Fibroblast of villous mesenchyme (primary cell): ENCODE measurements around the gene ADGRB3. TPM values are rescaled to one million over a fixed set of nuclear protein-coding genes. Genes with fewer than 3 reads are reported as not detected.

ENCODE experiments used
- DNase-seq: peaks from one replicate; pipeline ENCODE4 v3.0.0-alpha.2; 2010; ENCODE audit warnings: low read depth
- H3K4me3 ChIP-seq: 2 replicates; pipeline ENCODE4 v1.5.1; 2011; ENCODE audit warnings: low read depth, mild to moderate bottlenecking, low read length
- total RNA-seq: library from RNA; depleted of rRNA; stranded (reverse); fragments of >200 nt; gene quantifications from 2 replicates; pipeline ENCODE4 v1.2.3, GENCODE V29; 2012
- TF ChIP-seq, protein P1 (sequence below): IDR thresholded peaks from 2 replicates; pipeline ENCODE4 v1.5.1; 2012; ENCODE audit warnings: low read depth, mild to moderate bottlenecking, low read length; ENCODE audit not compliant: insufficient read depth

ADGRB3 gene
- total RNA-seq, 1 donor = under 0.01 TPM

DNA sequence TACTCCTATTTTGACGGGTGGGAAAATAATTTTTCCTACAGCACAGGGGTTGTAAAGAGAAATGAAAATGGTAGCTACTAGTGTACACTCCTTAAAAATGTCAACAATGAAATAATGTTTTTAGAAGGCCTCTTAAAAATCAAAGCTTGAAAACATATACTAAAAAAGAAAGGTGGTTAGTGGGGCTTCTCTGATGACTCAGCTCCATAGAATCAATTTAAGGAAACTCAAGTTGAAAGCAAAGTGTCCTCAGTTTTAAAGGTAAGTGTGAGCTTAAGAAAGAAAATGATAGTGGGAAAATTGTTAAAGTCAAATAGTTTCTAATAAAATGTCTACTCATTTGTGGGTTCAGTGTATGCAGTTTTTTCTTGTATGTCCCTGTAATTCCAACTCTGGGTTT is 58.2 kb downstream of the ADGRB3 start:
- no peak overlapping the region for H3K4me3 ChIP-seq
- TF ChIP-seq, protein P1, sequence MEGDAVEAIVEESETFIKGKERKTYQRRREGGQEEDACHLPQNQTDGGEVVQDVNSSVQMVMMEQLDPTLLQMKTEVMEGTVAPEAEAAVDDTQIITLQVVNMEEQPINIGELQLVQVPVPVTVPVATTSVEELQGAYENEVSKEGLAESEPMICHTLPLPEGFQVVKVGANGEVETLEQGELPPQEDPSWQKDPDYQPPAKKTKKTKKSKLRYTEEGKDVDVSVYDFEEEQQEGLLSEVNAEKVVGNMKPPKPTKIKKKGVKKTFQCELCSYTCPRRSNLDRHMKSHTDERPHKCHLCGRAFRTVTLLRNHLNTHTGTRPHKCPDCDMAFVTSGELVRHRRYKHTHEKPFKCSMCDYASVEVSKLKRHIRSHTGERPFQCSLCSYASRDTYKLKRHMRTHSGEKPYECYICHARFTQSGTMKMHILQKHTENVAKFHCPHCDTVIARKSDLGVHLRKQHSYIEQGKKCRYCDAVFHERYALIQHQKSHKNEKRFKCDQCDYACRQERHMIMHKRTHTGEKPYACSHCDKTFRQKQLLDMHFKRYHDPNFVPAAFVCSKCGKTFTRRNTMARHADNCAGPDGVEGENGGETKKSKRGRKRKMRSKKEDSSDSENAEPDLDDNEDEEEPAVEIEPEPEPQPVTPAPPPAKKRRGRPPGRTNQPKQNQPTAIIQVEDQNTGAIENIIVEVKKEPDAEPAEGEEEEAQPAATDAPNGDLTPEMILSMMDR = no peak
- DNase-seq = no peak

DNA sequence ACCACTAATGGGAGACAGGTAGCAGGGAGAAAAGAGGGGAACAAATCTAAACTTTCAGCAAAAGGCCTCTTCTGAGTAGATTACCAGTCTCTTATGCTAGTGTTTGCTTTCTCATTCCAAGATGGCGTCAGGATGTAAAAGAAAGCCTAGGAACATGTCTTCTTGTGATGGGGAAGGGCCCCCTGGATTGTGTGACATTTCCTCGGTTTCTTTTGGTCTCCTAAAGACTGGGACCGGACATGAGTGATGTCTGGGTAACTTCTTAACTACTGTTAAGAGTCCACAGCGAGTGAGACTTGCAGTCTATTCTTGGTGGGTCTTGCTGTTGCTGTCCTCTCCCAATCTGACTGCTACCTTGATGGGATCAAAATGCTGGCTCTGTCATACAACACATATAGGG is 60.3 kb downstream of the ADGRB3 start:
- TF ChIP-seq, protein P1 = no peak
- no peak overlapping the region for H3K4me3 ChIP-seq
- DNase-seq = no peak

DNA sequence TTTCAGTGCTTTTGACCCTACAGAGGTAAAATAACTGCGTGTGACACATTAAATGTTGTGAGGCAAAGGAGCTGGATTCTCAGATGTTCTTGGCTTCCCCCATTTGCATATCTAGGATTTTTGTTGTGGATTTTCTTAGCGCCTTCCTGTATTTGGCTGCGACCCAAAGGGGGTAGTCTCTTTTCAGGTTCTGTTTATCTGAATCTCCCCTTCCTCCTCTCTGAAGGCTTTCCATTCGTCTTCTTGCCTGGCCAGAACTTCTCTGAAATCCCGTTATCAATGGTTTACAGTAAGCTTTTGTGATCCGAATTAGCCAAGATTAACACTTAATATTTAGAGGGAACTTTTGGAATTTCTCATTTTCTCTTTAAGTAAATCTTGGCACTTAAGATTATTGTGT is 60.8 kb downstream of the ADGRB3 start:
- no peak for DNase-seq
- TF ChIP-seq, protein P1 = no peak
- H3K4me3 ChIP-seq = no peak overlapping the region

DNA sequence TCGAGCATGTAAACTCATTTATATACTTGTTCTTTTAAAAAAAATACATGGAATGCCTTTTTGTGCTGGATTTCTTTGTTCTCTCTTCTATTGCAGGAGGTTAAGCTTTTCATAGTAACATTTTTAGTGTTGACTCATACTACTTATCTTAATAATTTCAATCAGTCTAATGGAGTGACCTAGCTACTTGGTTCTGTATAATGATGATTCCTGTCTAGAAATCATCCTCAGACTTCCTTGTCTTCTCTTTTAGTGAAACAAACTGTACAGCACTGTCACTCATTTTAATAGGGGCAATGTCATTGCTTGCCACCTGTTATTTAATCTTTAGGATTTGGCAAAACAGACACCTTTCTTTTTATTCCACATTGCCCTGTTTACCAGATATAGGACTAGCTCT is 62.3 kb downstream of the ADGRB3 start:
- DNase-seq = no peak
- TF ChIP-seq, protein P1 = no peak

DNA sequence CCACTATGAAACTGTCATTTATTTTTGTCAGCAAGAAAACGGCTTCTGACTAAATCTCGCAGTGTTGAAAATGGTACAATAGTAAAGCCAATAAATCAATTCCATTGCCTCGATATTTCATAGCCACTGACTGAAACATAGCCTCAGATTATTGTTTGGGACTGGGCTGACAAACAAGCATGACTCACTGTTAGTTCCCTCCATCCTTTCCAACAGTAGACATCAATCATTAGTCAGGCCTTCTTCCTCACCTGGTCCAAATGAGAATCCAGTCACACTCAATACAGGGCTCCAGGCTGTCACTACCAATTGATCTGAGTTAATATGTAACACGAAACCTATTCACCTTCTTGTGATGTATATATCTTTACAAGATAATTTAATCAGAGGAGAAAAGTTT is 66.1 kb downstream of the ADGRB3 start:
- no peak overlapping the region for H3K4me3 ChIP-seq
- TF ChIP-seq, protein P1 = no peak
- DNase-seq = no peak

More for the DNA sequence above, 62.3 kb downstream of the ADGRB3 start:
- H3K4me3 ChIP-seq = no peak overlapping the region

DNA sequence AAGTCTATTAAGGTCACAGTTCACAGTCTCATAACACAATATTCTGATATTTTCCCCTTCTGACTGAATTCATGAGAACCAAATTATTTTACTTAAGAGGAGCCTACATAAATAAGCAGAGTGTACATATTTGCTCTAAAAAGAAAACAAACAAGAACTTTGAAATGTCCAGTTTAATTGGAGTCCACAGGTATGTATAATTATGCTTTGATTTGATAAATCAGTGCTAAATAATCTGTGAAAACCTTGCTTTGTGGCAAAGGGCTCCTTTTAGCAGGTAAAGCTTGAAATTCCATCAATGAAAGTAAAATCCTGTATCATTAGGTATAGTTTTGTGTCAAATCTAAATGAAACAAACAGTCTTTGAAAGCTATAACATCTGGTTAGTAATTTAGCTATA is 69.4 kb downstream of the ADGRB3 start:
- H3K4me3 ChIP-seq = no peak overlapping the region
- TF ChIP-seq, protein P1 = no peak
- no peak for DNase-seq

DNA sequence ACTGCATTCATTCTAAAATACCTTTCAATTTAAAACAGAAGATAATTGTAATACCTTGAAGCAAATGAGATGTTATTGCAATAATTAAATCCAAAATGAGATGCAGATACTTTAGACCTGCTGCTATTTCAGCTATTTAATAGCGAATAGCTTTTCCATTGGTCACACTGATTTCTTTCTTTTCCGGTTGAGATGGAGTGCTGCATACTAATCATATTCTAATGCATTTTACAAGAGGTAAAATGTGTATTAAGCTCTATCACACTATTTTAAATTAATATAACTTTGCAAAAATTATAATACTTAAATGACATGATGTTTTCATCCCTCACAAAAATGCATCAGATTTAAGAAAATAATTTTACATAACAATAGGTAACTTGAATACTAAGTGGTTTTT is 74.0 kb downstream of the ADGRB3 start:
- TF ChIP-seq, protein P1 = no peak
- no peak for DNase-seq
- H3K4me3 ChIP-seq = no peak overlapping the region
